ENCODE measurements around the gene DDX41.
A peak's percentile ranks its signal among the peaks of the same experiment; 100 is the strongest.
"Not testable (repeated sequence)": the region's sequence is repeated elsewhere in the genome, so short reads cannot be mapped to it uniquely, and the experiment has no call there.

Gene DDX41

DNA sequence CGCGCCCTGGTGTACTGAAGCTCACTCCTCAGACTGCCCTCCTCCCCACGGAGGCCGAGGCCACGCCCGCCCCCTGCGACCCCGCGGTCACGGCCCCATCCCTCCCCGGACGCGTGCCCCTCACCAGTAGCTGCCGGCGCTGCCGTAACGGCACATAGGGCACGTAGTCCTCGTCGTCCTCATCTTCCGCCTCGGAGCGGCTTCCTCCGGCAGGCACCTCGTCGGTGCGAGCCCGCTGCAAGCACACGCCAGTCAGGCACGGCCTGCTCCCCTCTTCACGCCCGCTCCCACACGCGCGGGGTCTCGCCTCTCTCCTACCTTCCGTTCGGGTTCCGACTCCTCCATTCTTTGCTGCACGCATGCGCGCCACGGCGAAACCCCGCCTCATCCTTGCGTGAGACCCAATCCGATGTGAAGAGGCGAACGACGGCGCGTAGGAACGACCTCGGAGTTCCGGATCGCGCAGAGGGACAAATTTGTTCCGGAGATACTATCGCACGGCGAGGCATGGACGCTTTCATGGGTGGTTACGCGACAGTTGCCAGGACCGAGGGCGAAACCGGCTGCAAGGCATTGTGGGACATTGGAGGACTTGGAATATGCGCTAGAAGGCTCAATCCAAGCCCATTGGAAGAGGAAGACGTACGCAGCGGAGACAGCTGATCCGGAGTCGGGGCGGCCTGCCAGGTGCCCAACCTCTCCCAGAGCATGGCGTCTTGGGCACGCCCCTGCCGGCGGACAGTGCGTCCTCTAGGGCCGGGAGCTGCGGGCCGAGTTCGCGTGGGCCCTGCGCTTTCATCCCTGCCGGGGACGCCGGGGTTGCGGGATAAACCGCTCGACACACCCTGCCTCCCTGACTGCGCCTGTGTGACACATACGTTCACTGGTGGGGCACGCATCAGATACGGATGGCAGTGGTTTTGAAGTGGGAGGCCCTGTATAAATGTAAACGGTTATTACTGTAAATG lies at the start of gene DDX41:
TSS of gene DDX41 (minus strand) at position 361 of the 968 bp plus-strand sequence. CDS start at position 345, 16 bp downstream.
- DNase-seq, result peak; percentile 98

DNA sequence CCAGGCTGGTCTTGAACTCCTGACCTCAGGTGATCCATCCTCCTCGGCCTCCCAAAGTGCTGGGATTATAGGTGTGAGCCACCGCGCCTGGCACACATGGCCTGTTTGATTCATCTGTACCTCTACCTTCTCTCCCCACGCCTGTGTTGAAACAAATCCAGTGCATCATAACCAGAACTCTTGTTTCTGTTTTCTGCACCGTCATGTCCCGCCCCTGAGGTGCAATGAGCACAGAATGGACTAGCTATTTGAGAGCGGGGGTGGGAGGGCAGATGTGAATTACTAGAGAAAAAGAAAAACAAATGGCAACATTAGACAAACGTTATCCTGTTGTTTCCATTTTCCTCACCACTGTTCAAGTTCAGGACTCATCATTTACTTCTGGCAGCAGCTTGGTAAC lies 48.3 kb upstream of the DDX41 start:
- no peak for DNase-seq

DNA sequence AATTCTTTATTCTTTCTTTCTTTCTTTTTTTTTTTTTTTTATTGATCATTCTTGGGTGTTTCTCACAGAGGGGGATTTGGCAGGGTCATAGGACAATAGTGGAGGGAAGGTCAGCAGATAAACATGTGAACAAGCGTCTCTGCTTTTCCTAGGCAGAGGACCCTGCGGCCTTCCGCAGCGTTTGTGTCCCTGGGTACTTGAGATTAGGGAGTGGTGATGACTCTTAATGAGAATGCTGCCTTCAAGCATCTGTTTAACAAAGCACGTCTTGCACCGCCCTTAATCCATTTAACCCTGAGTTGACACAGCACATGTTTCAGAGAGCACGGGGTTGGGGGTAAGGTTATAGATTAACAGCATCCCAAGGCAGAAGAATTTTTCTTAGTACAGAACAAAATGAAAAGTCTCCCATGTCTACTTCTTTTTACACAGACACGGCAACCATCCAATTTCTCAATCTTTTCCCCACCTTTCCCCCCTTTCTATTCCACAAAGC lies 42.7 kb upstream of the DDX41 start:
- DNase-seq, result not testable (repeated sequence)

GRCh38 chr5:177557796-177558195 lies 41.0 kb upstream of the DDX41 start:
- DNase-seq, result no peak

DNA sequence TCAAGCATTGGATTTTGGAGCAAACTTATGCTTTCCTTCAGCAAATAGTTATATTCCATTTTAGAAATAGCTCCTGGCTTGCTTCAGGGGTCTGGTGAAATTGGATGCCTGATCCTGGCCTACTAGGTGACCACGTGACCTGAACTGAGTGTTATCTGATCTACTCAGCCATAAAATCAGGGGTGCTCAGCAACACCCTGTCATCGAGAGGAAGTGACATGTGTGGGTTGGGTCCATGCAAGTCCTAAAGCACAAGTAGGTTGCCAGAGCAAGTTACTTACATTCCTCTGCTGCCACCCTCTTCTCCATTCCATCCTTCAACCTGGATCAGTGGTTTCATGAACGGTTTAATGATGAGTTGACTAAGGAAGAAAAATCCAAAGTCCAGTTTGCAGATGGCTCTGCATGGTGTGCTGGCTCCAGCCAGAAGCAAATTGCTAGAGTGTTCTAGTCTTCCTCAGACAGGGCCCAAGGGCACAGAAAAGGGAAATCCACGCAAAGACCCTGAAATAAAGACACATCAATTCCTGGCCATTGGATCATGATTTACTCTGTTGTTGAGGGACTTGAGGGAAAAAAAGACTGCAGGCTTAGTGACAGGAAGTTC lies 40.4 kb upstream of the DDX41 start:
- DNase-seq, result peak; percentile 26

DNA sequence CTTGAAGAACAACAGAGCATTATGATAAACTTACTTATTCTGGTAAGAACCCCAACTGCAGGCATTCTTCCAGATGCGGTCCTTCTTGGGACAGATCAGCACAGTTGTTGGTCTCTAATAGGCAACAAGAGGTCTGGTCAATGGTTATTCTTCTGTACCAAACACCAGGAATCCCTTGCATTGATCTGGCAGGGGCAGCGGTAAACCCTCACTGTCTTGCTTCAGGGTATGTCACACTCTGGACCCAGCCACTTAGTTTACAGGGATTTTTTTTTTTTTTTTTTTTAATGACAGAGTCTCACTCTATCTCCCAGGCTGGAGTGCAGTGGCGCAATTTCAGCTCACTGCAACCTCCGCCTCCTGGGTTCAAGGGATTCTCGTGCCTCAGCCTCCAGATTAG lies 38.9 kb upstream of the DDX41 start:
- no peak for DNase-seq

DNA sequence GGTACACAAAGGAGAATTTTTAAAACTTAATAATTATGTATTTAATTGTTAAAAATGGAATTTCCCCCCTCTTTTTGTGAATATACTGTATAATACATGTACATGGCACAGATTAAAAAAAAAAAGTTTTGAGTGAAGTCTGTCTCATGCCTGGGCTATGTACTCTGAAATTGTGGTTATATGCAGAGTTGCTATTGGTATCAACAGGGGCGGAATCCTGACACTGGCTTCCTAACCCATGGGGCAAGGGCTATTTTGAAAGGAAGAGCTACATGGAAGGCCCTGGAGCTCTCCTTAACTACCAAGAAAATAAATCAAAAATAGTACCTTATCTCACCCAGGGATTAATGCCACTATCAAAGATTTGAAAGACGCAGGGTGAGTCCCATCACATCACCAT lies 38.5 kb upstream of the DDX41 start:
- no peak for DNase-seq

- peak; percentile 98 for DNase-seq
Observed at GRCh38 chr5:177554474-177555111, 37.8 kb upstream of the DDX41 start, which contains the start of gene FAM193B. Gene FAM193B, minus strand, starts transcription at chr5:177554563. Its CDS starts 105 bp downstream, at chr5:177554458.

GRCh38 chr5:177553671-177554429 lies 37.1 kb upstream of the DDX41 start:
- DNase-seq, result peak; percentile 51

- no peak for DNase-seq
Observed at GRCh38 chr5:177552839-177553455, 36.2 kb upstream of the DDX41 start.

- DNase-seq, result no peak
Observed at GRCh38 chr5:177550122-177550521, 33.4 kb upstream of the DDX41 start.

GRCh38 chr5:177548495-177548894 lies 31.7 kb upstream of the DDX41 start:
- DNase-seq, result no peak

- DNase-seq, result no peak
Observed at GRCh38 chr5:177547736-177548135, 31.0 kb upstream of the DDX41 start.

DNA sequence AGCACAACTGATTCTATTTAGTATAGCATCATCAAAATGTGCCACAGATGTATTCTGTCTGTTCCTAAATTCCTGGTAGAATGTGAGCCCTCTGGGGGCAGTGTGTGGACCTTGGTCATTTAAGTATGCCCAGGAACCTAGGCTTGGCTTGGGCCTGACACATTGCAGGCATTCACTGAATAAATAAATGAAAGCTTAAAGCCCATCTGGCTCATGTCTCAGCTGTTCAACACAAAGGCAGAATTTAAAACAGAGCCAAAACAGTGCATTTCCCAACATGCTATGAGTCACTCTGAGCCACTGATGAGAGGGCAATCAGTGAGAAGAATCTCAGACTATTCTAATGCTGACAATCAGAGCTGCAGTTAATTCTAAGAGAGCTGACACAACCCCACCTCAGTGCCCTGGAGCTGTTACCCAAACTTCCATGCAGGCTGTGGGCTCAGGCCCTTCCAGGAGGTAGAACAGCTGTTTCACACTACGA lies 29.5 kb upstream of the DDX41 start:
- no peak for DNase-seq

- DNase-seq, result no peak
Observed at GRCh38 chr5:177545487-177546257, 28.9 kb upstream of the DDX41 start.

DNA sequence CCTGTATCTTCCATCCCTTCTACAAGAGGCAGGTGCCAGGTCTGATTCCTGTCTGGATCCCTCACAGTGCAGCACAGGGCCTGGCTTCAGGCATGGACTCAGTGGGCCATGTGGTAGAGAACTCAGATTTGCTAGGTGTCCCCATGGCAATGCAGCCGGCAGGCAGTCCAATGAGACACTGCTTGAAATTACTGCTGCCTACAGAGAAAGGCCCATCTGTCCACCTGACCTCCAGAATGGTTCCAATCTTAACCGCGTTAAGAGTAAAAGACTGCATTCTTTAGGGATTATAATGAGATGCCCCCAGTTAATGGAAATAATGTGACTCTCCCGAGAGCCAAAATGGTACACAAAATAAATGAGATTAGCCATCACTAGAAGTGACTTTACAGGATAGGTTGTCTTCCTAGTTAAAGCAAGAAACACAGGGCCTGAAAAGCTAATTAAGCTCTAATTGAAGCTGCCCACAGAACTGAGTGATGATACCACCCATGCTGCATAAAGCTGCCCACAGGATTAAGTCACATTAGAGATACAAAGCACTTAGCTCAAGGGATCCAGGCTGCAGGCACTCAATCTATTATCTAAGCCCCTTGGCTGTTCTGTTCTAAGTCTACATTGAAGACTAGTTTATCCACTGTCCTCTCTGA lies 26.2 kb upstream of the DDX41 start:
- DNase-seq, result no peak

GRCh38 chr5:177540438-177540837 lies 23.7 kb upstream of the DDX41 start:
- no peak for DNase-seq

GRCh38 chr5:177539411-177539810 lies 22.6 kb upstream of the DDX41 start:
- DNase-seq, result no peak

DNA sequence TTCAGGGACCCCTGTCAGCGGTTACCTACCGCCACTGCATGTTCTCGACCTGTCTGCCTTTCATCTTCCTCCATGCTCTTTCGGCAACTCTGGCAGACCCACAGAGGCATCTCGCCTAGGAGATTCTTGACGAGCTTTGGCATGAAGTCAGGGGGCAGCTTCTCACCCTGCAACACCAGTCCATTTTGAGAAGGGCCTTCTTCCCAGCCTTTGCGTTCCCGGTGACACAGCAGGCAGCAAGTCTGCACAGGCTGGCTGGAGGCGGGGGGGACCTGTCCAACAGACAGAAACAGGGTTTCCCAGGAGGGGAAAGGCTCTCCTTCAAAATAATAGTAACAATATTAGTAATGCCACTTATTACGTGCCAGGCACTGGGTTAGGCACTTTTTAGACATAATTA lies 22.1 kb upstream of the DDX41 start:
- DNase-seq, result no peak

All from activated CD4-positive, alpha-beta T cell treated with anti-CD3 and anti-CD28 coated beads, Interleukin-2, Interleukin-6, amounts not matched to agents 100 ng/mL and 50 ng/mL, durations not matched to agents 16 hours and 8 hours (primary cell).